NOMO-1 (cell line): ENCODE measurements around the gene CERS6.
A peak's percentile ranks its signal among the peaks of the same experiment; 100 is the strongest.
"Not testable (repeated sequence)": the region's sequence is repeated elsewhere in the genome, so short reads cannot be mapped to it uniquely, and the experiment has no call there.

Experiments
- DNase-seq, 2 experiments: peaks; one replicate each; lab custom pipeline; 2025; ENCODE audit not compliant: unreplicated experiment in 2 of 2; lab: John Stamatoyannopoulos, UW

CERS6 gene

GRCh38 chr2:168661863-168662256 lies 205.8 kb downstream of the CERS6 start:
- DNase-seq = no peak

GRCh38 chr2:168662651-168663208 lies 206.7 kb downstream of the CERS6 start:
- DNase-seq = no peak

GRCh38 chr2:168663993-168664392 lies 207.9 kb downstream of the CERS6 start:
- no peak for DNase-seq

GRCh38 chr2:168664715-168665114 lies 208.6 kb downstream of the CERS6 start:
- not testable (repeated sequence) for DNase-seq

GRCh38 chr2:168666339-168666738 lies 210.3 kb downstream of the CERS6 start:
- DNase-seq = no peak

- no peak for DNase-seq
Observed at GRCh38 chr2:168667156-168667555, 211.1 kb downstream of the CERS6 start.

- DNase-seq = no peak
Observed at GRCh38 chr2:168669151-168669550, 213.1 kb downstream of the CERS6 start.

GRCh38 chr2:168670478-168670877 lies 214.4 kb downstream of the CERS6 start:
- no peak for DNase-seq

- DNase-seq = no peak
Observed at GRCh38 chr2:168671932-168672331, 215.9 kb downstream of the CERS6 start.

GRCh38 chr2:168673265-168674189 lies 217.5 kb downstream of the CERS6 start:
- DNase-seq = no peak

- DNase-seq = no peak
Observed at GRCh38 chr2:168678153-168678853, 222.2 kb downstream of the CERS6 start.

GRCh38 chr2:168679081-168679480 lies 223.0 kb downstream of the CERS6 start:
- peak; percentile 22 to 69 for DNase-seq

GRCh38 chr2:168679741-168680310 lies 223.8 kb downstream of the CERS6 start:
- DNase-seq = no peak

GRCh38 chr2:168683996-168684395 lies 227.9 kb downstream of the CERS6 start:
- no peak for DNase-seq

GRCh38 chr2:168684921-168685599 lies 229.0 kb downstream of the CERS6 start:
- DNase-seq = no peak

- peak; percentile 8 to 14 for DNase-seq
Observed at GRCh38 chr2:168685600-168686451, 229.8 kb downstream of the CERS6 start.

GRCh38 chr2:168686452-168687191 lies 230.6 kb downstream of the CERS6 start:
- no peak for DNase-seq

- no peak for DNase-seq
Observed at GRCh38 chr2:168687314-168687713, 231.2 kb downstream of the CERS6 start.

GRCh38 chr2:168690381-168690885 lies 234.4 kb downstream of the CERS6 start:
- DNase-seq = no peak
